Erythroblast (primary cell): ENCODE results near the gene SKI.

Source experiments
- DNase-seq, 2 experiments: peaks; one replicate each; lab custom pipeline; 2025; lab: John Stamatoyannopoulos, UW
- GATA1 ChIP-seq: IDR thresholded peaks from 2 replicates; pipeline ENCODE4 v1.6.1; 2011; ENCODE audit warnings: low read depth, mild to moderate bottlenecking, control low read depth, low read length, moderate library complexity
- POLR2A ChIP-seq: IDR thresholded peaks from 2 replicates; pipeline ENCODE4 v1.6.1; 2011; ENCODE audit warnings: mild to moderate bottlenecking, low read length

Gene SKI

DNA sequence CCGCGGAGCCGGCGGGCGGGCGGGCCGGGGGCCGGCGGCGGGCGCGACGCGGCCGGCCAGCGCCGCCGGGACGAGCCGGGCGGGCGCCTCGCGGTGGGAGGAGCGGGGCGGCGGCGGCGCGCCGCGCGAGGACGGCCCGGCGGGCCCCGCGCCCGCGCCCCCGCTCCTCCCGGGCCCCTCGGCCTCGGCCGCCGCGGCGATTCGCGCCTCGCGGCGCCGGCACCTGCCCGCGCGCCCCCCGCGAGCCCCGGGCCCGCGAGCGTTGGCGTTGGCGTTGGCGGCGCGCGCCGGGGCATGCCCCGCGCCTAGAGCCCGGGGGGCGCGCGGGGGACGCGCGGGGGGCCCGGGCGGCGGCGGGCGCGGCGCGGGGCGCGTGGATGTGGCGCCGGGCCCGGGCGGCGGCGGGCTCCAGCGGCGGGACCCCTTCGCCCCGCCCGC is at the start of gene SKI:
Gene SKI, plus strand, starts transcription at position 163 of the 438 bp plus-strand sequence. CDS start 448 bp downstream, outside the sequence.
- no peak for DNase-seq
- TF ChIP-seq POLR2A: no peak
- TF ChIP-seq GATA1: no peak

DNA sequence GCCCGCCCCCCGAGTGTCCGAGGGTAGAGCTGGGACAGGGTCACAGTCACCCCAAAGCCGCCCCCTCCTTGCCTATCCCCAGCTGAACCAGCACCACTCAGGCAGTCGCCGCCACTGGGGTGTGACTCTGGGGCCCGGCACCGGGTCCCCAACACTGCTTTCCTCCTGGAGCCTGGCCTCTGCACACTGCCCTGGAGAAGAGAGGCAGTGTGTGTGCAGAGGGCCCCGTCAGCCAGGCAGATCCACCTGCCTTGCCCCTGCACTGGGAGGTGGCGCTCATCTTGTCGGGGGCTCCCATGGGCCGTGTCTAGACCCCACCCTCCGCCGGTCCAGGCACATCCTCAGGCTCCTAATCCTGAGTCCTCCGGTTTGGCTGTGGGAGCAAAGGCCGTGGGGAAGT is 49.2 kb upstream of the SKI start:
- no peak for DNase-seq
- no peak for TF ChIP-seq GATA1
- no peak for TF ChIP-seq POLR2A

DNA sequence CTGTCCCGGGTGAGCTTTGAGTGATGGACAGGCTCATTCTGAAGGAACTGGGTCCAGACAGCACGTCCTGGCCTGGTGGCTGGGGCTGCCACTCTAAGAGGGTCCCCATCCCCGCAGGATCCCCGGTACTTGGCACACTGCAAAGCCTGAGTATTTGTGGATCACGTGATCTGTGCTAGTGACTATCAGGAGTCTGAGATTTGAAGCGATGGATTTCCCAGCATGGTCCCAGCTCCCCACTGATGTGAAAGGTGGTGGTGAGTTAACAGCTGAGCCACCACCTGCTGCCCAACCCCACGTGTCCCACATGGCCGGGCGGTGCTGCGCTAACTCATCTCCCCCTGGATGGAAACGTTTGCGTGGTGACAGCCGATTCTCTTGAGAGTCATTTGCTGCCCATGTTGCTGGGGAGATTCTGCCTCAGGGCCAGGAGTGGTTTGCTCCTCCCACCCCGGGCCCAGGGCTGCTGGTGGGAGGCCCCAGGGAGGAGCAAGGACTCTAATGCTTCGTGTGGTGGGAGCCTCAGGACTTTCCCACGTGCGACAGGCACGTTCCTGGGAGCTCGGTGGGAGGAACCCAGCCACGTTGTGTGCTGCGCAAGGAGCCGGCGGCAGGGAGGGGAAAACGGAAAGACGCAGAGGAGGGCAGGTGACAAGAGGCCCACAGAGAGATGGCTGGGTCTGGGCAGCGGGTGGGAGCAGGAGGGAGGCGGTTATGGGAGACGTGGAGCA is 48.7 kb upstream of the SKI start:
- no peak for DNase-seq
- TF ChIP-seq POLR2A: no peak
- no peak for TF ChIP-seq GATA1

DNA sequence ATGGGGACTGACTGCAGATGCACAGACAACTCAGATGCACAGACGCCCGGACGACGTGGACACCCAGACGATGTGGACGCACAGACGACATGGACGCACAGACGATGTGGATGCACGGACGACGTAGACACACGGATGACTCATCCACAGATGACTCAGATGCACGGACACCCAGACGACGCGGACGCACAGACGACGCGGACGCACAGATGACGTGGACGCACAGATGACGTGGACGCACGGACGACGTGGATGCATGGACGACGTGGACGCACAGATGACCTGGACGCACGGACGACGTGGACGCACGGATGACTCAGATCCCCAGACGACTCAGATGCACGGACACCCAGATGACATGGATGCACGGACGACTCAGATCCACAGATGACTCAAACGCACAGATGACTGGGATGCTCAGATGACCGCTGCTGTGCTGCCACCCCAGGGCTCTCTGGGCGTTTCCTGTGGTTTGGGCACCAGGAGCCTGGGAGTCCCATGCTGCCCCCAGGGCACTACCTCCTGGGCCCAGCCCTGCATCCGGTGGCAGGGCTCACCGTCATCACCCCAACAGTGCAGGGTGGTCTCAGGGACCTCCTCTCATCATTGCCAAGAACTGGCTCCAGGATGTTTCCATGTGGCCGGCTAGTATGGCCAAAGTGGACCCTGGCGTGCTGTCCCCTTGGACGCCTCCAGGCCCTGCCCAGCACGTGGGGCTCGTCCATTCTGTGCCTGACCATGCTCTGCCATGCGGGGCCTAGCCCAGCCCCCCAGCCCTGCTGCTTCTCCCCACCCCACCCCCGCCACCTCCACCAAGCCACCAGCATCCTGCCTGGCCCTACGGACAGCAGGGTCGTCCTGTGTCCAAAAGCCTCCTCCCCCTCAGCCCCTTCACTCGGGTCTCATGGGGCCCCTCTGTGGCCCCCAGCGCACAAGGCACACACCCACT is 47.5 kb upstream of the SKI start:
- TF ChIP-seq POLR2A: no peak
- TF ChIP-seq GATA1: no peak
- no peak for DNase-seq

DNA sequence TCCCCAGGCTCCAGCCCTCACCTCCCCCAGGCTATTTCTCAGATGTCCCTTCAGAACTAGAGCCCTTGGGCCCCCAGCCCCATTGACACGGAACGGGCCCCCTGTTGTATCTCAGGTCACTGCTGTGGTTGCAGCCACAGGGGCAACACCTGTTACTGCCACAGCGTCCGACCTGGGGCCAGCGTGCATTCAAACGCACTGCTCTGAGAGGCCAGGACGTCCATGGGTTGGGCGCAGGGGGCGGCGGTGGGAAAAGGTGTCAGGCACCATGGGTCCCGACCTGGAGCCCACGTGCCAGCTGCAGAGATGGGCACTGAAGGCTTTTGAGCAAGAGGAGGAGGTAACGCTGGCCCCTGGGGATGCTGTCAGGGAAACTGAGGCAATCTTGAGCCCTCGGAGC is 46.8 kb upstream of the SKI start:
- DNase-seq: no peak
- TF ChIP-seq POLR2A: no peak

DNA sequence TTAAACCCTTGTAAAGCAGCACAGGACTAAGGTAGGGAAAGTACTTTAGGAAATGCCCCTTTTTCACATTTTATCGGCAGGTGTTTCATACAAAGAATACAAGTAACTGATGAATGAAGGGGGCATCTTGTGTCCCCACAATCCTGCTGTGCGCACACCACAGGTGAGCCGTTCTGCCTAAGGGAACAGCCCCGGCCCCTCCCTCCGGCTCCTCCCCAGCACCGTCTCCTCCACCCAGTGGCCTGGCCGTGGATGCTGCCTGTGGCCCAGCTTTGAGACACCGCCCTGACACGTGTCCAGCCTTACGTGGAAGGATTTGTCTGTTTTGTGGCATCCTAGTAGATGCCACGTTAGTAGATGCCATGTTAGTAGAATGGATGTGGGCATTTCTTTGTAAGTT is 46.4 kb upstream of the SKI start:
- no peak for DNase-seq
- TF ChIP-seq GATA1: no peak
- TF ChIP-seq POLR2A: no peak

DNA sequence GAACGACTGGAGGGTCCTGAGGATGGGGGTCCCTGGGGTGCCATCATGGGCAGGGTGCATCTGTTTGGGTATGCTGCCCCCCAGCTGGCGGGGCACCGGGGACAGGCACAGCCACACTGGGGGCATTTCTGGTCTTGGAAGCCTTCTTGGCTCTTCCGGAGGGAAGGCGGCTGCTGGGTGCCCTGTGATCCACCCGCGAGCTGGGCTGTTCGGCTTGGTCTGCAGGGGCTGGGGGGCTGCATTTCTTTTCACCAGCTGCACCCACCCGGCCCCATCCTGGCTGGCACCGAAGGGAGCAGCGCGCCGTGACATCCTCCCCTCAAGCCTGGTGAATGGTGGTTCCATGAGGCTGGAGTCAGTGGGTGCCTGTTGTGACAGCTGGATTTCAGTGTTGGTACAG is 45.7 kb upstream of the SKI start:
- DNase-seq: no peak
- TF ChIP-seq GATA1: no peak
- TF ChIP-seq POLR2A: no peak

DNA sequence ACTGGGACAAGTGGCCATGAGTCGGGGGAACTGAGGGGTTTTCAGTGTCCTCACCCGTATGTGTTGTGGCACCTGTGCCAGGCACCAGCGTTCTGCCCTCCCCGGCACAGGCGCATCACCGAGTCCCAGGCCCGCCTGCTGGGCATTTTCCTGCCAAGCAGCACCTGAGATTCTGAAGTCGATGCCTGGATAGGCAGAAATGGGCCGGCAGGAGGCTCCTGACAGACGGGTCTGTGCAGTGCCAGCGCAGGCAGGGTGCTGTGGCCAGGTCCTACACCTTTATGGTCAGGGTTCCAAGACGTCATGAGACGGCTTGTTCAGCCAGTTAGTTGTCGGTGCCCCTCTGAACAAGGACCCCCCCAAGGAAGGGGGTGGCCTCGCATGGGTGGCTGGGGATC is 44.2 kb upstream of the SKI start:
- no peak for DNase-seq
- TF ChIP-seq POLR2A (no peak), GATA1 (no peak)

DNA sequence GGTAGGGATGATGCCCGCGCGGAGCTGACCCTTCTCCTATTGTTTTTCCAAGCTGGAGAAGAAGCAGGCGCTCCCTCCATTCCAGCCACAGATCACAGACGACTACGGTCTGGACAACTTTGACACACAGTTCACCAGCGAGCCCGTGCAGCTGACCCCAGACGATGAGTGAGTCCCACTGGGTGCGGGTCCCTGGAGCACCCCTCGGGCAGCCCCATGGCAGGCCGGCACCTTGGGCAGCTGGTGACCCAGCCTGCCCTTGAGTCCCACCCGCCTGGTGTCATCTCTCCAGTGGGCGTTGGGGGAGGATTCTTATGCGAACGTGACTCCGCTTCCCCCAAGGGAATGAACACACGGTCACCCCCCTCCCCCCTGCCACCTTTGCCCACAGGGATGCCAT is 43.6 kb upstream of the SKI start:
- DNase-seq: no peak
- no peak for TF ChIP-seq GATA1
- no peak for TF ChIP-seq POLR2A

DNA sequence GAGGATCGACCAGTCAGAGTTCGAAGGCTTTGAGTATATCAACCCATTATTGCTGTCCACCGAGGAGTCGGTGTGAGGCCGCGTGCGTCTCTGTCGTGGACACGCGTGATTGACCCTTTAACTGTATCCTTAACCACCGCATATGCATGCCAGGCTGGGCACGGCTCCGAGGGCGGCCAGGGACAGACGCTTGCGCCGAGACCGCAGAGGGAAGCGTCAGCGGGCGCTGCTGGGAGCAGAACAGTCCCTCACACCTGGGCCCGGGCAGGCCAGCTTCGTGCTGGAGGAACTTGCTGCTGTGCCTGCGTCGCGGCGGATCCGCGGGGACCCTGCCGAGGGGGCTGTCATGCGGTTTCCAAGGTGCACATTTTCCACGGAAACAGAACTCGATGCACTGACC is 43.2 kb upstream of the SKI start:
- TF ChIP-seq GATA1 (no peak), POLR2A (no peak)
- no peak for DNase-seq

DNA sequence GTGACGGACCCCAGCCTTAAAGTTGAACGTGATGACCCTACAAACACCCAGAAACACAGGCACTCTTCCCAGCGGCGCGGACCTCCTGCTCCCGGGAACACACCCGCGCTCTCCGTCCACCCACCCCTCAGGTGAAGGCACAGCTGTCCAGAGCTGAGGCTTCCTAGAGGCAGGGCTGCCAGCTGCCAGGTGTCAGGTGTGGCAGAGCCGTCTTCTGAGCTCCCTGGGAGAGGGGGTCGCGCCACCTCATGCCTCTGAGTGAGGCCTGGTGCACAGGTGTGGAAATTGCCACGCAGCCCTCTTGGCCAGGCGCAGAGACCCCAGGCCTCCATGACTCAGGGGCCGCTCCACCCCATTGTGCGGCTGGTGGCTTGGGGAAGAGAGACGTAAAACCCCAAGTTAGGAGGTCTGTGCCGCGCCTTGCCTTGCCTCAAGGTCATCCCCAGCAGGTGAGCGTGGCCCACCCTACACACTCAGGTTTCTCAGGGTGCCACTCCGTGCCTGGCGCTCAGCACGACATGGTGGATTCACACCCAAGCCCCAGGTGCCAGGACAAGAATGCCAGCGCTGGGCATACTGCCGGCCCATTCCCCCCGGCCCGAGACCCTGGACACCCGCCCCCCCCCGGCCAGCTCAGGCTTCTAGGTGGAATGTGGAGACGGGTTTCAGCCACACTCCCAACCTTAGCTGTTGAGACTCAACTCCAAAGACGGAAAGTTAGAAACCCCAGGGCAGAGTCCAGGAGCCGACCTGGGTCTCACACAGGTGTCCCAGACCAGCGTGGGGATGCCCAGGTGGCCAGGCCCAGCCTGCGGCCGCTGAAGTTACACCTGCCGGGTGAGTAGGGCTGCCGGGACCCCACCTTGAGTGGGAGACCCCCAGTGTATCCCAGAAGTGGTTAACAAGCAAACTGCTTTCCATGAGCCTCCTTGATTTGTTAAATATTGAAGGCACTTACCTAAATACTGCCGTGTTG is 42.0 kb upstream of the SKI start:
- DNase-seq: no peak
- TF ChIP-seq GATA1: no peak
- TF ChIP-seq POLR2A: no peak

DNA sequence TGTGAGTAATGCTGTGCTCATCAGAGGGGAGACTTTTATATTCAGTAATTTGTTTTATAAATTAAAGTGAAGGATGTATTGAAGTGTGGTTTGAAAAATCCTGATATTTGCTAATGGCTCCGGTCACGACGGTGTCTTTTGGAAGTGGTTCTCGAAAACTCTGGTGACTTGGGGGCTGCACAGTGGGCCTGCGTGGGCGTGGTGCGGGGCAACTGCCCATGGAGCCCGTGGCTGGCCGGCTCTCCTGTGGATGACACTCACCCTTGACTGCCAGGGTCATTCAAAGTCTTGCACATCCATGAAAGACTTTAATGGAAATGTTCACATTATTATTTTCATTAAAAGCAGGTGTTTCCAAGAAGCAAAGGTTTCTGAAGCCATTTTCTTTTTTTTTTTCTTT is 41.2 kb upstream of the SKI start:
- no peak for TF ChIP-seq POLR2A
- TF ChIP-seq GATA1: no peak
- no peak for DNase-seq

DNA sequence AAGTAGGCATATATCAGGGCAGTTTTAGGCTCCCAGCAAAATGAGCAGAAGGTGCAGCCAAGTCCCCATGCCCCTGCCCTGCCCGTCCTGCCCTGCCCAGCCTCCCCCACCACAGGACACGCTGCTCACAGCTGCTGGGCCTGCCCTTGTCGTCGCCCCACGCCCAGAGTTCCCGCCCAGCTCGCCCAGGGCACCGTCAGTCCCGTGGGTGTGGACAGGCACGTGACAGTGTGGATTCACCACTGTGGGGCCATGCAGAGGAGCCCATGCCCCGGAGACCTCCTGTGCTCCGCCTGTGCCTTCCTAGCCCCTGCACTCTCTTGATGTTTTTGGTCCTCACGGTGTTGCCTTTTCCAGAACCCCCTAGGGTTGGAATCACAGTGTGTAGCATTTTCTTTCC is 40.5 kb upstream of the SKI start:
- TF ChIP-seq POLR2A: no peak
- TF ChIP-seq GATA1: no peak
- peak; percentile 30 to 49 for DNase-seq
